Measurements from ENCODE around the gene GALNT9.

DNA sequence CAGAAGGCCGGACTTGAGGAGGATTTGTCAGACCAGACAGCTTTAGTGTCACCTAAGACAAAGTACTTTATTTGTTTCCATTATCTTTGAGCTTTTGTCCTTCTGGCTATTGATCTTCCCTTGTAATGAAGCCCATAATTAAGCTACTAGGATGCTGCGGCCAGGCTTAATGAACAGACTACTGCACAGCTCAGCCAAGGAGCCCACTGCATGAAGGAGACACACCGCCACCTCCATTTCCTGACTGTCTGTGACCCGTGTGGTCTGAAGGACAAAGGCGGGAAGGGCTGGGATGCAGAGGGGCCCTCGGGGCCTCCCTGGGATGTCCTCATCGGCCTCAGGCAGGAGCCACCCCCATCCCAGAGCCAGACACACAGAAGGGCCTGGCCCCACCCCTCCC, 31.0 kb upstream of the GALNT9 start:
- TF ChIP-seq POLR2A (IDR thresholded peaks at IDR 0.05) = no peak
- TF ChIP-seq, protein P1, sequence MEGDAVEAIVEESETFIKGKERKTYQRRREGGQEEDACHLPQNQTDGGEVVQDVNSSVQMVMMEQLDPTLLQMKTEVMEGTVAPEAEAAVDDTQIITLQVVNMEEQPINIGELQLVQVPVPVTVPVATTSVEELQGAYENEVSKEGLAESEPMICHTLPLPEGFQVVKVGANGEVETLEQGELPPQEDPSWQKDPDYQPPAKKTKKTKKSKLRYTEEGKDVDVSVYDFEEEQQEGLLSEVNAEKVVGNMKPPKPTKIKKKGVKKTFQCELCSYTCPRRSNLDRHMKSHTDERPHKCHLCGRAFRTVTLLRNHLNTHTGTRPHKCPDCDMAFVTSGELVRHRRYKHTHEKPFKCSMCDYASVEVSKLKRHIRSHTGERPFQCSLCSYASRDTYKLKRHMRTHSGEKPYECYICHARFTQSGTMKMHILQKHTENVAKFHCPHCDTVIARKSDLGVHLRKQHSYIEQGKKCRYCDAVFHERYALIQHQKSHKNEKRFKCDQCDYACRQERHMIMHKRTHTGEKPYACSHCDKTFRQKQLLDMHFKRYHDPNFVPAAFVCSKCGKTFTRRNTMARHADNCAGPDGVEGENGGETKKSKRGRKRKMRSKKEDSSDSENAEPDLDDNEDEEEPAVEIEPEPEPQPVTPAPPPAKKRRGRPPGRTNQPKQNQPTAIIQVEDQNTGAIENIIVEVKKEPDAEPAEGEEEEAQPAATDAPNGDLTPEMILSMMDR (IDR thresholded peaks at IDR 0.05) = no peak

All from sigmoid colon (tissue), 3 donors.